Astrocyte (in vitro differentiated cells and primary cell): ENCODE data around the gene EARS2. TPM values are rescaled to one million over a fixed set of nuclear protein-coding genes. Genes with fewer than 3 reads are reported as not detected.
"Not testable (repeated sequence)": the region's sequence is repeated elsewhere in the genome, so short reads cannot be mapped to it uniquely, and the experiment has no call there.

ENCODE experiments used
- DNase-seq: peaks from one replicate; pipeline ENCODE4 v3.0.0-alpha.2; 2010; ENCODE audit warnings: low read depth
- FAIRE-seq: peaks from 2 replicates; lab custom pipeline; 2011; peaks lifted over from hg19 to GRCh38; lab: Jason Lieb, UNC
- H2AFZ ChIP-seq: 2 replicates; pipeline ENCODE4 v1.6.0; 2012; ENCODE audit warnings: low read depth, low read length, inconsistent platforms
- H3K27ac ChIP-seq: 2 replicates; pipeline ENCODE4 v1.5.1; 2011; ENCODE audit warnings: low read depth, low read length, inconsistent platforms
- H3K27me3 ChIP-seq: 2 replicates; pipeline ENCODE4 v1.6.0; 2011; ENCODE audit warnings: low read length, inconsistent platforms; ENCODE audit not compliant: insufficient read depth
- H3K36me3 ChIP-seq: 2 replicates; pipeline ENCODE4 v1.5.1; 2011; ENCODE audit warnings: low read length, inconsistent platforms; ENCODE audit not compliant: insufficient read depth
- H3K4me1 ChIP-seq: 2 replicates; pipeline ENCODE4 v1.5.1; 2011; ENCODE audit warnings: low read length, inconsistent platforms; ENCODE audit not compliant: insufficient read depth
- H3K4me2 ChIP-seq: 2 replicates; pipeline ENCODE4 v1.6.0; 2012; ENCODE audit warnings: low read length, inconsistent platforms
- H3K4me3 ChIP-seq: 2 replicates; pipeline ENCODE4 v1.5.1; 2011; ENCODE audit warnings: low read depth, mild to moderate bottlenecking, low read length, inconsistent platforms; ENCODE audit not compliant: insufficient read depth
- H3K79me2 ChIP-seq: 2 replicates; pipeline ENCODE4 v1.6.0; 2012; ENCODE audit warnings: mild to moderate bottlenecking, low read length, inconsistent platforms; ENCODE audit not compliant: insufficient read depth
- H3K9ac ChIP-seq: 2 replicates; pipeline ENCODE4 v1.6.0; 2012; ENCODE audit warnings: mild to moderate bottlenecking, low read length, inconsistent platforms
- H3K9me3 ChIP-seq: 2 replicates; pipeline ENCODE4 v1.5.1; 2012; ENCODE audit warnings: low read depth, mild to moderate bottlenecking, low read length, inconsistent platforms; ENCODE audit not compliant: insufficient read depth
- H4K20me1 ChIP-seq: 2 replicates; pipeline ENCODE4 v1.6.0; 2012; ENCODE audit warnings: low read length, inconsistent platforms; ENCODE audit not compliant: insufficient read depth
- H3K27ac Mint-ChIP-seq: one replicate; pipeline ENCODE4 v1.8.0; 2021; ENCODE audit warnings: mild to moderate bottlenecking, mixed read lengths; ENCODE audit not compliant: unreplicated experiment
- H3K27me3 Mint-ChIP-seq: one replicate; pipeline ENCODE4 v1.8.0; 2021; ENCODE audit warnings: low read depth, mixed read lengths; ENCODE audit not compliant: unreplicated experiment
- H3K36me3 Mint-ChIP-seq: one replicate; pipeline ENCODE4 v1.8.0; 2021; ENCODE audit warnings: low read depth, mixed read lengths; ENCODE audit not compliant: unreplicated experiment
- H3K4me1 Mint-ChIP-seq: one replicate; pipeline ENCODE4 v1.8.0; 2021; ENCODE audit warnings: low read depth, mixed read lengths; ENCODE audit not compliant: unreplicated experiment
- H3K4me3 Mint-ChIP-seq: one replicate; pipeline ENCODE4 v1.8.0; 2021; ENCODE audit warnings: mild to moderate bottlenecking, moderate library complexity, mixed read lengths; ENCODE audit not compliant: unreplicated experiment
- H3K9me3 Mint-ChIP-seq: one replicate; pipeline ENCODE4 v1.8.0; 2021; ENCODE audit warnings: mild to moderate bottlenecking, mixed read lengths; ENCODE audit not compliant: unreplicated experiment
- EZH2 ChIP-seq: IDR thresholded peaks from 2 replicates; pipeline ENCODE4 v1.6.1; 2012; ENCODE audit warnings: mild to moderate bottlenecking, low read length, inconsistent platforms; ENCODE audit not compliant: insufficient read depth
- total RNA-seq: library from RNA; stranded (reverse); gene quantifications from 2 replicates; pipeline ENCODE4 v1.2.1, GENCODE V29; 2021
- TF ChIP-seq, protein P1 (sequence below): IDR thresholded peaks from 2 replicates; pipeline ENCODE4 v1.5.1; 2011; ENCODE audit warnings: low read depth, mild to moderate bottlenecking, inconsistent platforms, low read length, moderate library complexity; ENCODE audit not compliant: insufficient read depth

EARS2 gene
- total RNA-seq, 1 donor from 2014 or later = 19.4 TPM

DNA sequence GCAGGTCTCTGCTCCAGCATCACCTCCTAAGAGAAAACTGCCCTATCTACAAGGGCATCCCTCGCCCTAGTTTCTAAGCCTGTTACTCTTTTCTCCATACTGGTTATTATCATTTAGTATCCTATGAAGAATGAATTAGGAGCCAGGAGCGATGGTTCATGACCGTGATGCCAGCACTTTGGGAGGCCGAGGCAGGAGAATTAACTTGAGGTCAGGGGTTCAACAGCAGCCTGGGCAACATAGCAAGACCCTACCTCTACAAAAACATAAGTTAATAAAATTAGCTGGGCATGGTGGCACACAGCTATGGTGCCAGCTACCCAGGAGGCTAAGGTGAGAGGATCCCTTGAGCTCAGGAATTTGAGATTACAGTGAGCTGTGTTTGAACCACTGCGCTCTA lies 7.2 kb downstream of the EARS2 start:
- H3K4me3 ChIP-seq = no peak overlapping the region
- no peaks in the 10 kb centered on the region for H3K4me1 ChIP-seq
- peaks cover 12% of the 10 kb centered on the region for H3K36me3 Mint-ChIP-seq
- no peak overlapping the region for H3K27ac ChIP-seq
- no peak for DNase-seq
- H3K79me2 ChIP-seq = peaks cover 2% of the 10 kb centered on the region
- FAIRE-seq = no peak
- no peak overlapping the region for H3K9ac ChIP-seq
- no peak overlapping the region for H3K4me3 Mint-ChIP-seq
- no peak overlapping the region for H3K4me2 ChIP-seq
- H3K27ac Mint-ChIP-seq = no peak overlapping the region
- H3K27me3 ChIP-seq = no peaks in the 10 kb centered on the region
- peaks cover 17% of the 10 kb centered on the region for H3K36me3 ChIP-seq
- TF ChIP-seq, protein P1, sequence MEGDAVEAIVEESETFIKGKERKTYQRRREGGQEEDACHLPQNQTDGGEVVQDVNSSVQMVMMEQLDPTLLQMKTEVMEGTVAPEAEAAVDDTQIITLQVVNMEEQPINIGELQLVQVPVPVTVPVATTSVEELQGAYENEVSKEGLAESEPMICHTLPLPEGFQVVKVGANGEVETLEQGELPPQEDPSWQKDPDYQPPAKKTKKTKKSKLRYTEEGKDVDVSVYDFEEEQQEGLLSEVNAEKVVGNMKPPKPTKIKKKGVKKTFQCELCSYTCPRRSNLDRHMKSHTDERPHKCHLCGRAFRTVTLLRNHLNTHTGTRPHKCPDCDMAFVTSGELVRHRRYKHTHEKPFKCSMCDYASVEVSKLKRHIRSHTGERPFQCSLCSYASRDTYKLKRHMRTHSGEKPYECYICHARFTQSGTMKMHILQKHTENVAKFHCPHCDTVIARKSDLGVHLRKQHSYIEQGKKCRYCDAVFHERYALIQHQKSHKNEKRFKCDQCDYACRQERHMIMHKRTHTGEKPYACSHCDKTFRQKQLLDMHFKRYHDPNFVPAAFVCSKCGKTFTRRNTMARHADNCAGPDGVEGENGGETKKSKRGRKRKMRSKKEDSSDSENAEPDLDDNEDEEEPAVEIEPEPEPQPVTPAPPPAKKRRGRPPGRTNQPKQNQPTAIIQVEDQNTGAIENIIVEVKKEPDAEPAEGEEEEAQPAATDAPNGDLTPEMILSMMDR = no peak
- no peak for TF ChIP-seq EZH2
- no peaks in the 10 kb centered on the region for H3K4me1 Mint-ChIP-seq
- H4K20me1 ChIP-seq = no peaks in the 10 kb centered on the region
- H3K9me3 Mint-ChIP-seq = no peaks in the 10 kb centered on the region
- H3K9me3 ChIP-seq = no peaks in the 10 kb centered on the region
- H2AFZ ChIP-seq = no peak overlapping the region
- no peaks in the 10 kb centered on the region for H3K27me3 Mint-ChIP-seq

DNA sequence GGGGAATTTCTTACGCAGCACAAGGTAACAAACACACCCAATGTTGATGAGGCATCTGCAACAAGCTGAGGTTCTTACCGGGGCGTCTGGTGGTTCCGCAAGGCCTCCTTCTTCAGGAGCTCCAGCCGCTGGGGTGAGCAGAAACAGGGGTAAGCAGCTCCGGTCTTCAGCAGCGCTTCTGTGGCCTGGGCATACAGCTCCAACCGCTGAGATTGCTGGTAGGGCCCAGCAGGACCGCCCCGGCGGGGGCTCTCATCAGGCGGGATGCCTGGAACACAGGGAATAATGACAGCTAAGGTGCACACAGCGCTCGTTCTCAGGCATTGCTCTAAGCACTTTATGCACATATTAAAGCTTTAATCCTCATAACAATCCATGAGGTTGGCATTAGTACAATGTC lies 12.7 kb downstream of the EARS2 start:
- Mint-ChIP-seq H3K4me1 (no peaks in the 10 kb centered on the region), H3K27ac (no peak overlapping the region), H3K36me3 (peaks cover 8% of the 10 kb centered on the region), H3K4me3 (no peak overlapping the region), H3K27me3 (no peaks in the 10 kb centered on the region), H3K9me3 (no peaks in the 10 kb centered on the region)
- DNase-seq (no peak), FAIRE-seq (no peak)
- no peak for TF ChIP-seq EZH2
- TF ChIP-seq, protein P1 = no peak
- Histone ChIP-seq H3K27me3 (no peaks in the 10 kb centered on the region), H3K4me1 (no peaks in the 10 kb centered on the region), H3K36me3 (peaks cover 14% of the 10 kb centered on the region), H3K9me3 (no peaks in the 10 kb centered on the region), H3K27ac (no peak overlapping the region), H3K4me3 (no peak overlapping the region), H3K79me2 (no peaks in the 10 kb centered on the region), H2AFZ (no peak overlapping the region), H4K20me1 (no peaks in the 10 kb centered on the region), H3K4me2 (no peak overlapping the region), H3K9ac (no peak overlapping the region)

DNA sequence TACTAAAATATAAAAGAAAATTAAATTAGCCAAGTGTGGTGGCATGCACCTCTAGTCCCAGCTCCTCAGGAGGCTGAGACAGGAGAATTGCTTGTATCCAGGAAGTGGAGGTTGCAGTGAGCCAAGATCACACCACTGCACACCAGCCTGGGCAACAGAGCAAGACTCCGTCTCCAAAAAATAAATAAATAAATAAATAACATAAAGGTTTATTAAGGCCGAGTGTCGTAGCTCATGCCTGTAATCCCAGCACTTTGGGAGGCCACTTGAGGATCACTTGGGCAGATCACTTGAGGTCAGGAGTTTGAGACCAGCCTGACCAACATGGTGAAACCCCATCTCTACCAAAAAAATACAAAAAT lies 16.4 kb downstream of the EARS2 start:
- H3K79me2 ChIP-seq, H3K9ac ChIP-seq, FAIRE-seq, H3K9me3 ChIP-seq, H3K4me3 Mint-ChIP-seq, H3K4me3 ChIP-seq, H3K4me2 ChIP-seq, H3K27me3 Mint-ChIP-seq, H3K27ac Mint-ChIP-seq, H3K27me3 ChIP-seq, H3K27ac ChIP-seq, H4K20me1 ChIP-seq, H2AFZ ChIP-seq, H3K9me3 Mint-ChIP-seq, H3K36me3 ChIP-seq, DNase-seq: not testable (repeated sequence)
- peaks cover 15% of the 10 kb centered on the region for H3K4me1 ChIP-seq
- peaks cover 15% of the 10 kb centered on the region for H3K36me3 Mint-ChIP-seq
- H3K4me1 Mint-ChIP-seq = peaks cover 17% of the 10 kb centered on the region
